ENCODE data around the gene SLFNL1. TPM values are rescaled to one million over a fixed set of nuclear protein-coding genes. Genes with fewer than 3 reads are reported as not detected.

SLFNL1 gene
- total RNA-seq, 1 donor from 2014 or later, result 0.30 TPM

- no peak for DNase-seq (ENCODE audit: extremely low spot score, unreplicated experiment)
- peaks cover 14% of the 10 kb centered on the region for H3K4me1 Mint-ChIP-seq (ENCODE audit: unreplicated experiment)
- H3K27ac Mint-ChIP-seq (ENCODE audit: unreplicated experiment), result no peak overlapping the region
- TF ChIP-seq CTCF (IDR thresholded peaks at IDR 0.05), result no peak
- H3K4me3 Mint-ChIP-seq (ENCODE audit: unreplicated experiment), result no peak overlapping the region
- peaks cover under 1% of the 10 kb centered on the region for H3K36me3 Mint-ChIP-seq (ENCODE audit: unreplicated experiment)
- H3K9me3 Mint-ChIP-seq (ENCODE audit: unreplicated experiment), result no peaks in the 10 kb centered on the region
- H3K27me3 Mint-ChIP-seq (ENCODE audit: unreplicated experiment), result no peaks in the 10 kb centered on the region
These were observed 1.4 kb downstream of the SLFNL1 start for GRCh38 chr1:41020109-41020576.

- no peak for DNase-seq (ENCODE audit: extremely low spot score, unreplicated experiment)
- no peak overlapping the region for H3K27ac Mint-ChIP-seq (ENCODE audit: unreplicated experiment)
- peaks cover 11% of the 10 kb centered on the region for H3K4me1 Mint-ChIP-seq (ENCODE audit: unreplicated experiment)
- H3K4me3 Mint-ChIP-seq (ENCODE audit: unreplicated experiment), result no peak overlapping the region
- no peaks in the 10 kb centered on the region for H3K27me3 Mint-ChIP-seq (ENCODE audit: unreplicated experiment)
- peaks cover 4% of the 10 kb centered on the region for H3K36me3 Mint-ChIP-seq (ENCODE audit: unreplicated experiment)
- TF ChIP-seq CTCF (IDR thresholded peaks at IDR 0.05), result no peak
- H3K9me3 Mint-ChIP-seq (ENCODE audit: unreplicated experiment), result no peaks in the 10 kb centered on the region
These were observed 2.2 kb downstream of the SLFNL1 start for GRCh38 chr1:41019353-41019745.

- no peak overlapping the region for H3K4me3 Mint-ChIP-seq (ENCODE audit: unreplicated experiment)
- DNase-seq (ENCODE audit: extremely low spot score, unreplicated experiment), result no peak
- H3K9me3 Mint-ChIP-seq (ENCODE audit: unreplicated experiment), result no peaks in the 10 kb centered on the region
These were observed 3.5 kb downstream of the SLFNL1 start for GRCh38 chr1:41018018-41018410.

GRCh38 chr1:41017141-41018017 lies 4.1 kb downstream of the SLFNL1 start:
- H3K27ac Mint-ChIP-seq (ENCODE audit: unreplicated experiment), result no peak overlapping the region
- peaks cover 6% of the 10 kb centered on the region for H3K36me3 Mint-ChIP-seq (ENCODE audit: unreplicated experiment)
- DNase-seq (ENCODE audit: extremely low spot score, unreplicated experiment), result no peak
- TF ChIP-seq CTCF (IDR thresholded peaks at IDR 0.05), result no peak
- peaks cover 8% of the 10 kb centered on the region for H3K4me1 Mint-ChIP-seq (ENCODE audit: unreplicated experiment)
- H3K27me3 Mint-ChIP-seq (ENCODE audit: unreplicated experiment), result no peaks in the 10 kb centered on the region
- H3K9me3 Mint-ChIP-seq (ENCODE audit: unreplicated experiment), result no peaks in the 10 kb centered on the region
- H3K4me3 Mint-ChIP-seq (ENCODE audit: unreplicated experiment), result no peak overlapping the region

More at GRCh38 chr1:41018018-41018410, 3.5 kb downstream of the SLFNL1 start:
- Mint-ChIP-seq H3K27me3 (ENCODE audit: unreplicated experiment) (no peaks in the 10 kb centered on the region), H3K4me1 (ENCODE audit: unreplicated experiment) (peaks cover 8% of the 10 kb centered on the region), H3K27ac (ENCODE audit: unreplicated experiment) (no peak overlapping the region), H3K36me3 (ENCODE audit: unreplicated experiment) (peaks cover 6% of the 10 kb centered on the region)
- no peak for TF ChIP-seq CTCF (IDR thresholded peaks at IDR 0.05)

GRCh38 chr1:41015897-41016470 lies 5.5 kb downstream of the SLFNL1 start:
- no peak for TF ChIP-seq CTCF (IDR thresholded peaks at IDR 0.05)

More at GRCh38 chr1:41015897-41016470, 5.5 kb downstream of the SLFNL1 start:
- peaks cover 6% of the 10 kb centered on the region for H3K4me1 Mint-ChIP-seq (ENCODE audit: unreplicated experiment)
- peaks cover 8% of the 10 kb centered on the region for H3K36me3 Mint-ChIP-seq (ENCODE audit: unreplicated experiment)
- no peak for DNase-seq (ENCODE audit: extremely low spot score, unreplicated experiment)
- H3K27me3 Mint-ChIP-seq (ENCODE audit: unreplicated experiment), result no peaks in the 10 kb centered on the region
- no peaks in the 10 kb centered on the region for H3K9me3 Mint-ChIP-seq (ENCODE audit: unreplicated experiment)
- no peak overlapping the region for H3K4me3 Mint-ChIP-seq (ENCODE audit: unreplicated experiment)
- no peak overlapping the region for H3K27ac Mint-ChIP-seq (ENCODE audit: unreplicated experiment)
